Lower leg skin (tissue), 4 donors: Measurements from ENCODE around the gene ADPRH. TPM values are rescaled to one million over a fixed set of nuclear protein-coding genes. Genes with fewer than 3 reads are reported as not detected.
"Not testable (repeated sequence)": the region's sequence is repeated elsewhere in the genome, so short reads cannot be mapped to it uniquely, and the experiment has no call there.

ENCODE experiments used
- DNase-seq, 2 donors: peaks; one replicate each; pipeline ENCODE4 v3.0.0-alpha.2; 2019; ENCODE audit warnings: low spot score in 2 of 2
- H3K4me3 ChIP-seq: fragments of 200-600 bp; sonication (generic); 2 replicates; pipeline ENCODE4 v1.5.1; 2017; ENCODE audit warnings: mild to moderate bottlenecking, low read depth; ENCODE audit not compliant: poor library complexity, severe bottlenecking
- CTCF ChIP-seq, 3 donors: fragments of 450-650 bp; IDR thresholded peaks; one replicate each; pipeline ENCODE4 v1.5.1; 2016; ENCODE audit warnings: antibody characterized with exemption in 3 of 3, mild to moderate bottlenecking in 3 of 3, moderate library complexity in 2 of 3
- POLR2A ChIP-seq, 2 donors: fragments of 450-650 bp; IDR thresholded peaks; one replicate each; pipeline ENCODE4 v1.6.1; 2016 to 2017; ENCODE audit warnings: antibody characterized with exemption in 2 of 2, mild to moderate bottlenecking in 1 of 2, moderate library complexity in 1 of 2
- WGBS, 2 donors: methylation state at CpG; one replicate each; pipeline ENCODE4 v1.1.5; 2018; 5-methylcytosine and 5-hydroxymethylcytosine counted together
- intact Hi-C: fragments of 100-400 bp; cut with DNase I; formaldehyde crosslinking; loops from one replicate; pipeline ENCODE4 v1.15.0; 2023; ENCODE audit warnings: low total_unique reads
- total RNA-seq, 4 donors: library from RNA; depleted of rRNA; stranded (reverse); fragments of >200 nt; gene quantifications; one replicate each; pipeline ENCODE4 v1.1.0, GENCODE V29; 2016

The ADPRH gene
- total RNA-seq, 4 donors from 2014 or later, result 1.1 to 3.6 (median 2.1) TPM

- no peak for DNase-seq
- no peak for TF ChIP-seq POLR2A (IDR thresholded peaks at IDR 0.05)
- no peak for TF ChIP-seq CTCF (IDR thresholded peaks at IDR 0.05)
- intact Hi-C loops, result no loop called here
- 56 to 65% methylated on average over 6 of the region's 6 CpGs for WGBS, 2 donors
- no peak overlapping the region for H3K4me3 ChIP-seq
Measured at GRCh38 chr3:119589102-119589773, 9.9 kb downstream of the ADPRH start.

GRCh38 chr3:119590706-119591105, 11.4 kb downstream of the ADPRH start:
- no peak overlapping the region for H3K4me3 ChIP-seq
- TF ChIP-seq POLR2A (IDR thresholded peaks at IDR 0.05) (no peak), CTCF (IDR thresholded peaks at IDR 0.05) (no peak)
- DNase-seq, result no peak
- intact Hi-C loops, result no loop called here
- WGBS, 2 donors, result 93 to 100% methylated on average over 1 of the region's 1 CpG

GRCh38 chr3:119592861-119593260, 13.6 kb downstream of the ADPRH start:
- DNase-seq, result no peak
- intact Hi-C loops, result no loop called here
- TF ChIP-seq POLR2A (IDR thresholded peaks at IDR 0.05), result no peak
- TF ChIP-seq CTCF (IDR thresholded peaks at IDR 0.05), result no peak
- no peak overlapping the region for H3K4me3 ChIP-seq
- 38 to 39% methylated on average over 1 of the region's 1 CpG for WGBS, 2 donors

- intact Hi-C loops, result no loop called here
- TF ChIP-seq POLR2A (IDR thresholded peaks at IDR 0.05) (no peak), CTCF (IDR thresholded peaks at IDR 0.05) (no peak)
- no peak for DNase-seq
- 75 to 79% methylated on average over 5 of the region's 5 CpGs for WGBS, 2 donors
- H3K4me3 ChIP-seq, result no peak overlapping the region
Measured at GRCh38 chr3:119594066-119594465, 14.8 kb downstream of the ADPRH start.

- intact Hi-C loops, result not testable (repeated sequence)
Measured at GRCh38 chr3:119594929-119595328, 15.6 kb downstream of the ADPRH start.

GRCh38 chr3:119595639-119596334, 16.5 kb downstream of the ADPRH start:
- intact Hi-C loops, result no loop called here
- H3K4me3 ChIP-seq, result no peak overlapping the region
- DNase-seq, result no peak
- TF ChIP-seq POLR2A (IDR thresholded peaks at IDR 0.05) (no peak), CTCF (IDR thresholded peaks at IDR 0.05) (no peak)
- WGBS, 2 donors, result 82 to 84% methylated on average over 7 of the region's 7 CpGs

More at GRCh38 chr3:119594929-119595328, 15.6 kb downstream of the ADPRH start:
- DNase-seq, H3K4me3 ChIP-seq: not testable (repeated sequence)
- WGBS, 2 donors, result 82 to 90% methylated on average over 1 of the region's 1 CpG
